GM20000 (cell line): ENCODE data around the gene LACC1.

ENCODE experiments used
- DNase-seq: peaks from one replicate; pipeline ENCODE4 v3.0.0; 2012; ENCODE audit warnings: low spot score
- CTCF ChIP-seq: IDR thresholded peaks from 2 replicates; pipeline ENCODE4 v1.5.1; 2012; ENCODE audit warnings: mild to moderate bottlenecking, control low read depth; ENCODE audit errors: extremely low read depth, missing control alignments

LACC1 gene

DNA sequence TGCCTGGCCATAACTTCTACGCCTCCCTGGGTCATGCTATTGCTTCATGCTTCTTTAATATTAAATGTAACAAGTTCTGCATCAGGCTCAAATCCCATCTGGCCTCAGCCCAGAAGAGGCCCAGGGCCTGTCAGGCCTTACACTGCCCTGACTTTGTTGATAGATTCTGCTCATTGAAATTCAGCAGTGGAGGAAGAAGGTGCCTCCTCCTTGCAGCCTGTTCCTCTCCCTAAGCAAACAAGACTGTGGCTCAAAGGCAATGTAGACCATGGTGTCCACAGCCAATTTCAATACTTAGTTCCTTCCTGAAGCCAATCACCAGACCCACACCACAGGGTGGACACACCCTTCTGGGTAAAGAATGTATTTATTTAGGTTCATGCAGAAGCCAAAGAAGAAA is 59.4 kb downstream of the LACC1 start:
- DNase-seq = no peak
- no peak for TF ChIP-seq CTCF

- no peak for DNase-seq
- TF ChIP-seq CTCF = no peak
Observed at GRCh38 chr13:43942286-43942685, 62.6 kb downstream of the LACC1 start.
